Nasal cavity respiratory epithelium epithelial cell of viscerocranial mucosa (primary cell): Measurements from ENCODE around the gene MEMO1. TPM values are rescaled to one million over a fixed set of nuclear protein-coding genes. Genes with fewer than 3 reads are reported as not detected.

Experiments used
- total RNA-seq: library from RNA; depleted of rRNA; stranded (reverse); fragments of >200 nt; gene quantifications from 2 replicates; pipeline ENCODE4 v1.2.3, GENCODE V29; 2014

MEMO1 gene
- total RNA-seq: 35.9 and 39.0 TPM in 2 replicates

GRCh38 chr2:32010670-32011484 lies at the start of gene MEMO1:
Gene MEMO1, minus strand, starts transcription at chr2:32011008. Its CDS starts 761 bp downstream, at chr2:32010247.

GRCh38 chr2:32039447-32040219 lies 28.8 kb upstream of the MEMO1 start, which contains the start of gene DPY30:
Gene DPY30, minus strand, starts transcription at chr2:32039805. Its CDS starts 349 bp downstream, at chr2:32039456.

Other genes with a start within 250 kb of the MEMO1 start
- 58.9 and 80.0 TPM in 2 replicates for gene DPY30, start 28.8 kb upstream of the MEMO1 start, total RNA-seq
- 32.7 and 45.5 TPM in 2 replicates for gene SPAST, start 52.5 kb upstream of the MEMO1 start, total RNA-seq
- 30.1 and 35.4 TPM in 2 replicates for gene SLC30A6, start 154.9 kb upstream of the MEMO1 start, total RNA-seq